Coronary artery (tissue), 2 donors: ENCODE results near the gene SUB1.
"Not testable (repeated sequence)": the region's sequence is repeated elsewhere in the genome, so short reads cannot be mapped to it uniquely, and the experiment has no call there.

ENCODE experiments used
- DNase-seq: peaks from one replicate; pipeline ENCODE4 v3.0.0-alpha.2; 2017; ENCODE audit warnings: low spot score
- H3K27ac ChIP-seq, 2 donors: fragments of 200-600 bp; sonication (generic); one replicate each; pipeline ENCODE4 v1.5.1; 2016 to 2019
- H3K4me3 ChIP-seq: fragments of 200-600 bp; sonication (generic); 2 replicates; pipeline ENCODE4 v1.5.1; 2016; ENCODE audit warnings: mild to moderate bottlenecking, moderate library complexity
- TF ChIP-seq, protein P1 (sequence below): fragments of 200-600 bp; sonication (generic); IDR thresholded peaks from one replicate; pipeline ENCODE4 v1.5.1; 2019; ENCODE audit warnings: antibody characterized with exemption

Gene SUB1

DNA sequence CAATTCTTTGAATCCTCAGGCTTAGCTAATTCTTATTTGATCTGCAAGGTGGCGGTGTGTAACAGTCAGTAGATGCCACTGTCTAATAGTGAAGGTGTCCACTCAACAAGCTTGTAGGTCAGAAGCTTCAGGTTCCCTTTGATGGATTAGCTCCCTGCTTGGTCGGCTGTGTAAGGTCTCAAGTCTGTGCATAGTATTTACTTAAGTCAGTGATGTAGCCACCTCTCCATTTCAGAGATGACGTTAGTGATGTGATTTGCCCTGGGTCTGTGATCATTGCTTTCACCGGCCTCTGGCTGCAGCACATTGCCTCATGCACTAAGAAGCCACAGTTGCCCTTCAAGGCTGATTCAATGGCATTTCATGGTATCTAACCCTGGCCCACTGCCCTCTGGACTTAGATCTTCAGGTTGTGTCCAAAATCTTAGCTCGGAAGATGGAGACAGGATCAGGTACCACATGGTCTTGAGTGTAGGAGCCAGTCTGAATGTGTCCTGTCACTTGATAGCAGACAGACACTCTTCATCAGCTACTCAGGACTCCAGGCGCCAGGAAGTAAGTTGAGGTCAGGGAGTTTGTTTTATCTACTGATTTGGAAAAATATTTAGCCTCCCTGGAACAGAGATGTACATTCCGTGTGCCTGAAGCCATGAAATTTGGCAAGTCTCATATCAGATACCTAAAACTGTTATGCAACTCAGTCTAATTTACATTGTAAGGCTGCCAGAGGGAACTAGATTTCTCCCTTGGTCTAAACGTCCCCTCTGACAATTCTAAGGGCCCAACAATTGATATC is 42.9 kb downstream of the SUB1 start:
- Histone ChIP-seq H3K4me3 (no peak overlapping the region), H3K27ac (peak overlapping the region in 1 of 2 donors; percentile 78)
- DNase-seq = no peak
- TF ChIP-seq, protein P1, sequence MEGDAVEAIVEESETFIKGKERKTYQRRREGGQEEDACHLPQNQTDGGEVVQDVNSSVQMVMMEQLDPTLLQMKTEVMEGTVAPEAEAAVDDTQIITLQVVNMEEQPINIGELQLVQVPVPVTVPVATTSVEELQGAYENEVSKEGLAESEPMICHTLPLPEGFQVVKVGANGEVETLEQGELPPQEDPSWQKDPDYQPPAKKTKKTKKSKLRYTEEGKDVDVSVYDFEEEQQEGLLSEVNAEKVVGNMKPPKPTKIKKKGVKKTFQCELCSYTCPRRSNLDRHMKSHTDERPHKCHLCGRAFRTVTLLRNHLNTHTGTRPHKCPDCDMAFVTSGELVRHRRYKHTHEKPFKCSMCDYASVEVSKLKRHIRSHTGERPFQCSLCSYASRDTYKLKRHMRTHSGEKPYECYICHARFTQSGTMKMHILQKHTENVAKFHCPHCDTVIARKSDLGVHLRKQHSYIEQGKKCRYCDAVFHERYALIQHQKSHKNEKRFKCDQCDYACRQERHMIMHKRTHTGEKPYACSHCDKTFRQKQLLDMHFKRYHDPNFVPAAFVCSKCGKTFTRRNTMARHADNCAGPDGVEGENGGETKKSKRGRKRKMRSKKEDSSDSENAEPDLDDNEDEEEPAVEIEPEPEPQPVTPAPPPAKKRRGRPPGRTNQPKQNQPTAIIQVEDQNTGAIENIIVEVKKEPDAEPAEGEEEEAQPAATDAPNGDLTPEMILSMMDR = no peak

DNA sequence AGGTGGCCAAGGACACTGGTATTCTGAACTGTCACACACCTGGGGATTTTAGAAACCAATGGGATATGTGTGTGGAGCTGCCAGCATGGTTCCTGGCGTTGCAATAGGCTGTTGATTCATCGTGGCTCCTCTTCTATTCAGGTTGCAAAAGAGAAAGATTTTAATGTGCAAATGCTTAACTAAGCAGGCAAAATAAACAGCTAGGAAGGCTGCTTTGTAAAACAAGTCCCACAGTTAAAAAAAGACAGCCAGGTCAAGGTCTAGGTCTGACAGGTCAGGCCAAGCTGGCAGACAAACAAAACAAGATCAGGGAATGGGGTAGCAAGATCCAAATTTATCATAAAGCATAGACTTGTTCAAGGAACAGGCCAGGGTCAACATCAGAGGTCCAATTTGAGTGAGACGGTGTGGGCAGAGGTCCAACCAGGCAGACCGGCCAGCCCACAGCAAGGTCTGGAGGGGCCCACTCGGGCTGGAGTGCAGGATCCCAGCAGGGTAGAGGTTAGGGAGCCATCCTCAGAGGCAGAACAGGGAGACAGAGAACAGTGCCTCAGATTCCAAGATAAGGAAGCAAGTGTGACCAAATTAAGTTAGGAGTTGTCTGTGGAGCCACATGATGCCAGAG is 45.6 kb downstream of the SUB1 start:
- no peak for DNase-seq
- Histone ChIP-seq H3K4me3 (no peak overlapping the region), H3K27ac (peak overlapping the region in 1 of 2 donors; percentile 74)
- TF ChIP-seq, protein P1 = no peak

DNA sequence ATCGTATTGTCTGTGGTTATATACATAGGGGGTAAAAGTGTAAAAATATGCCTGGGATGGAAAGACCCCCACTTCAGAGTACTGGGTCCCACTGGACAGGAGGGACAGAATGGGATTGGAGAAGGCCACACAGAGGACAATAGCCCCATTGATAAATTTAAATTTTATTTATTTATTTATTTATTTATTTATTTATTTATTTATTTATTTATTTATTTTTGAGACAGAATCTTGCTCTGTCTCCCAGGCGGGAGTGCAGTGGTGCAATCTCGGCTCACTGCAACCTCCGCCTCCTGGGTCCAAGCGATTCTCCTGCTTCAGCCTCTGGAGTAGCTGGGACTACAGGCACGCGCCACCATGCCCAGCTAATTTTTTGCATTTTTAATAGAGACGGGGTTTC is 47.7 kb downstream of the SUB1 start:
- DNase-seq, H3K4me3 ChIP-seq, H3K27ac ChIP-seq: not testable (repeated sequence)

DNA sequence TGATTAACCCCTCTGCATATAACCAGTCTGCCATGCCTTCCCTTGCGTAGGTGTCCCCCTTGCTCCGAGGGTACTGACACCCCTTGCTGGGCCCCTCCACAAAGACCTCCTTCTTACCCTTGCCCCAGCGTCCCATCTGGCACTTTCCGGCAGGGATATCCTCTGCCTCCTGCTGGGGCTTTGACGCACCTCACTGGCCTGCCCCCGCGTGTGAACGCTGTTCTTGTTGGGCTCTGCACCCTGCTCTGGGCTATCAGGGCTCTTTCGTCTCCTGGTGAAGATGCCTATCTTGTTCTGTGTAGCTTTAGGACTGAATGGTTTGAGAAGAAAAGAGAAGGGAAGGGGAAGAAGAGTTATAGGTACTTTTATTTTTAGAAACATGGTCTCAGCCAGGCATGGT is 53.0 kb downstream of the SUB1 start:
- DNase-seq = no peak
- TF ChIP-seq, protein P1 = no peak
- Histone ChIP-seq H3K4me3 (no peak overlapping the region), H3K27ac (no peak overlapping the region)

DNA sequence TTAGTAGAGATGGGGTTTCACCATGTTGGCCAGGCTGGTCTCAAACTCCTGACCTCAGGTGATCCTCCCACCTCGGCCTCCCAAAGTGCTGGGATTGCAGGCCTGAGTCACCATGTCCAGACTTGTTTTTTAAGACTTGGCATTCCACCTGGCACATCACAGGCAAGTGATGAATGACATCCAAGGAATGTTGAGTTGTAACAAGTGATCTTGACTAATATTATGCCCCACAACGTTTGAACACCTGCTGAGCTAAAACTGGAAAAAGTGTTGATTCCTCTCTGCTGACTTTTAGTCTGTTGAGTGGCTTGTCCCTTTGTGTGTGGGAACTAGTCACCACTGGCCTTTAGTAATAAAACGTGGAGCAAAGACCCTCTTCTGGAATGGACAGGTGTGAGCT is 54.6 kb downstream of the SUB1 start:
- Histone ChIP-seq H3K27ac (peak overlapping the region in 1 of 2 donors; percentile 30), H3K4me3 (no peak overlapping the region)
- TF ChIP-seq, protein P1 = no peak
- no peak for DNase-seq

DNA sequence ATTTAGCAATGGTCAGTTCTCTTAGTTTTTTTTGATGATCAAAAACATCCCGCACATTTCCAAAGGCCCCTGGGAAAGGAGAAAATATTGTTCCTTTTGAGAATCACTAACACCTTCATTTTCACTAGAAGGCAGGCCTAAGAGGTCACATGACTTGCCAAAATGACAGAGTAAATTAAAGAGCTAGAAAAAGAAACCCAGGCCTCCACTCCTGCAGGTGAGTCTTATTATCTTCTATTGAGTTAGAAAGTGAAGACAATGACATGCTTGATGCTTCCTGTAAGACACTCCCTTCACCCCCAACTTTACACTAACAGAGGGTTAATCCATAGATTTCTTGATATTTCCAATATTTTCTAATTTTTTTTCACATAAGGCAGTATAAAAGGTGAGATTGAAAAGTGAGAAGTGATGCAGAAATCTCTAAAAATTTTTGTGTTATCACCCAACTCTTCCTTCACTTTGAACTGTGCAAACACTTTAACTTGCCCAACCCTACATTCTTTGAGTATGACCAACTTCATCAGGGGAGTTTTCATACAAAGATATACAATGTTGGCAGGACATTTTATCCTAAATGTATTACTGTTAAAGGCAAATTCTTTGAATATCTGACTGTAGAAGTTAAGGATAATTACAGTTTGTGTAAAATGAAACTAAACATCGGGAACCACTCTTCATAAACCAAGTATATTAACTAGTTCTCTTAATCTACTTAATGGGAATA is 57.1 kb downstream of the SUB1 start:
- DNase-seq = no peak
- TF ChIP-seq, protein P1 = no peak
- Histone ChIP-seq H3K27ac (no peak overlapping the region), H3K4me3 (no peak overlapping the region)

DNA sequence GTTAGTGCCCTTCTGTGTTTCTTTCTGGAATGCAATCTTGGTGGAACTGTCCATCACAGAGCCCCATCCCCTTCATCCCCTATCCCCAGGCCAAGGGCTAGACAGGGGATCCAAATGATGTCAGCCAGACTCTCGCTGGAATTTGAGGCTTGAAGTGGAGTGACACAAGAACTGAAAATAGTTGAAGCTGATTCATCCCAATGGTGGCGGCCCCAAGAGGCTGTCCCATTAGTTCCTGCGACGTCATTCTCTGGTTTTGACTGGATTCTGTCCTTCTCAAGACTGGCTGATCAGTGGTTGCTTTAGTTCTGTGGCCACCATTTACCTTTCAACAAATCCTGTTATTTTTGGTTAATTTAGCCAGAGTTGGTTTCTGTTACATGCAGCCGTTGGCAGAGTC is 59.9 kb downstream of the SUB1 start:
- DNase-seq = no peak
- TF ChIP-seq, protein P1 = no peak
- H3K27ac ChIP-seq = no peak overlapping the region
- no peak overlapping the region for H3K4me3 ChIP-seq
